Bronchial epithelial cell (primary cell): ENCODE data around the gene CNTNAP2. TPM values are rescaled to one million over a fixed set of nuclear protein-coding genes. Genes with fewer than 3 reads are reported as not detected.

Source experiments
- DNase-seq: peaks from one replicate; pipeline ENCODE4 v3.0.0-alpha.2; 2010; ENCODE audit warnings: low read depth
- FAIRE-seq: peaks from 2 replicates; lab custom pipeline; 2011; peaks lifted over from hg19 to GRCh38; lab: Jason Lieb, UNC
- H3K27me3 ChIP-seq: 2 replicates; pipeline ENCODE4 v1.5.1; 2011; ENCODE audit warnings: low read length; ENCODE audit not compliant: control insufficient read depth, insufficient read depth
- H3K36me3 ChIP-seq: 2 replicates; pipeline ENCODE4 v1.5.1; 2011; ENCODE audit warnings: low read length; ENCODE audit not compliant: control insufficient read depth, insufficient read depth
- H3K4me3 ChIP-seq: 2 replicates; pipeline ENCODE4 v1.5.1; 2011; ENCODE audit warnings: mild to moderate bottlenecking, low read depth, low read length, control low read depth
- total RNA-seq: library from RNA; depleted of rRNA; stranded (reverse); fragments of >200 nt; gene quantifications from 2 replicates; pipeline ENCODE4 v1.2.1, GENCODE V29; 2014
- TF ChIP-seq, protein P1 (sequence below): IDR thresholded peaks from 2 replicates; pipeline ENCODE4 v1.5.1; 2011; ENCODE audit warnings: mild to moderate bottlenecking, moderate library complexity, low read length, control low read depth, inconsistent platforms; ENCODE audit not compliant: insufficient read depth, severe bottlenecking

CNTNAP2 gene
- total RNA-seq, 1 donor from 2014 or later, result 0.26 TPM

- FAIRE-seq, result no peak
- no peak for DNase-seq
- no peaks in the 10 kb centered on the region for H3K27me3 ChIP-seq
- no peaks in the 10 kb centered on the region for H3K36me3 ChIP-seq
- H3K4me3 ChIP-seq, result no peak overlapping the region
- TF ChIP-seq, protein P1, sequence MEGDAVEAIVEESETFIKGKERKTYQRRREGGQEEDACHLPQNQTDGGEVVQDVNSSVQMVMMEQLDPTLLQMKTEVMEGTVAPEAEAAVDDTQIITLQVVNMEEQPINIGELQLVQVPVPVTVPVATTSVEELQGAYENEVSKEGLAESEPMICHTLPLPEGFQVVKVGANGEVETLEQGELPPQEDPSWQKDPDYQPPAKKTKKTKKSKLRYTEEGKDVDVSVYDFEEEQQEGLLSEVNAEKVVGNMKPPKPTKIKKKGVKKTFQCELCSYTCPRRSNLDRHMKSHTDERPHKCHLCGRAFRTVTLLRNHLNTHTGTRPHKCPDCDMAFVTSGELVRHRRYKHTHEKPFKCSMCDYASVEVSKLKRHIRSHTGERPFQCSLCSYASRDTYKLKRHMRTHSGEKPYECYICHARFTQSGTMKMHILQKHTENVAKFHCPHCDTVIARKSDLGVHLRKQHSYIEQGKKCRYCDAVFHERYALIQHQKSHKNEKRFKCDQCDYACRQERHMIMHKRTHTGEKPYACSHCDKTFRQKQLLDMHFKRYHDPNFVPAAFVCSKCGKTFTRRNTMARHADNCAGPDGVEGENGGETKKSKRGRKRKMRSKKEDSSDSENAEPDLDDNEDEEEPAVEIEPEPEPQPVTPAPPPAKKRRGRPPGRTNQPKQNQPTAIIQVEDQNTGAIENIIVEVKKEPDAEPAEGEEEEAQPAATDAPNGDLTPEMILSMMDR, result no peak
Measured at GRCh38 chr7:147861058-147861716, 1744.6 kb downstream of the CNTNAP2 start.

DNA sequence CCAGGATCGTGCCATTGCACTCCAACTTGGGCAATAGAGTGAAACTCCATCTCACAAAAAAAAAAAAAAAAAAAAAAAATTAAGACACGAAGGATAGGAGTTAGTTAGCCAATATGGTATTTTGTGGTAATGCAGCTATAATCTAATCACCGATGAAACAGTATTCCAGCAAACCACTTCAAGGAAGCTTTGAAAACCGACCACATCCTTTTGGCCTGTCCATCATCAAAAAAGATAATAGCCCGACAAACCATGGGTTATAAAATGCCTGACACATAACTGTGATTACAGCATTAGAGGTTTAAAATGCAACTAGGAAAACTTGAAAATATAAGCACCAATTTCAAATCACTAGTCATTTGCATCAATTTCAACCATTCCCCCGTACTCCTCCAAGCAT lies 1745.3 kb downstream of the CNTNAP2 start:
- Histone ChIP-seq H3K36me3 (no peaks in the 10 kb centered on the region), H3K4me3 (no peak overlapping the region), H3K27me3 (no peaks in the 10 kb centered on the region)
- no peak for DNase-seq
- FAIRE-seq, result no peak
- TF ChIP-seq, protein P1, result no peak

DNA sequence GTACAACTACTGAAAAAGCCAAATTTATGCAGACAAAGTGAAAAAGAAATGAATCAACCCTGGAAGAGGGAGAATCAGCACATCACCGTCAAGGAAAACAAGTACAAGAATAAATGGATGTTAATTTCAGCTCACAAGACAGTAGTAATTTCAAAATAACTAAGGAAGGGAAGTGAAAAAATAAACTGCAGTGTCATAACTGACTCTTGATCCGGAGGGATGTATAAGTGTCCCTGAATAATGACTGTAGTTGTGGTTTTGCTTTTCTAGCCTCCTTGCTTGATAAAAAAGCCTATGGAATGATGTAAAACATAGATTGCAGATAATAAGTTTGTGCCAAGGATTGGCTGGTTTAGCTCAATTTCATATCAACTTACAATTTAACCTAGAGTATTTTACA lies 1752.9 kb downstream of the CNTNAP2 start:
- H3K27me3 ChIP-seq, result no peaks in the 10 kb centered on the region
- TF ChIP-seq, protein P1, result no peak
- DNase-seq, result no peak
- FAIRE-seq, result no peak
- H3K36me3 ChIP-seq, result no peaks in the 10 kb centered on the region
- H3K4me3 ChIP-seq, result no peak overlapping the region

DNA sequence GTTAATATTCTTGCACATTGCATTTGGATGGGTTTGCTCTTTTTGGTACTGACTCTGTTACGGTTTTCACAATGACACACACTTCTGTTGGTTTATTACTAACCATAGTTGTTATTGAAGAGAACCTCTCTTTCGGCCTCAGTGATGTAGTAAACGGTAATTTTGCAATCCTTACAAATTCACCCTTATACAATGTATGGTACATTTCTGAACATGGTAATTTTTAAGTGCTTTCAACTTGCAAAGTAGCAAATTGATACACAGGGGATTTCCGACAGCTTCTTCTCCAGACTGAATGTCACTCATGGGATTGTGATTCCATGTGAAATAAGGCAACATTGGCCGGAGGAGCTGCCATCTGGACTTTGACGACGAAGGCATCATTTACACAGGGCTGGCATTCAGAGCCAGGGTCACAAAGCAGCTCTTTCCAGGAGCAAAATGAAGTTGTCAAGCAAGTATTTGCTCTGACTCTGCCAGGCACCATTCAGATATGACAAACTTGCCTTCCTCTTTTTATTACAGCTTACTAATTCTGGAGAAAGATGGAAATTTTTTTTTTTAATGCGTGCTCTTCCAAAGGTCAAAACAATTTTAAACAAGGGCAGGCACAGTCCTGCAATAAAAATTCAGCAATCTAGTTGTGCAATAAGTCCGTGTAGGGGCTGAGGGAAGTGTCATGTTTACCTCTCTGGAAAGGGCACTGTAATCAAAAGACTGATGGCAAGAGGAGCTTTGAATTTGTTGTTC lies 1762.5 kb downstream of the CNTNAP2 start:
- FAIRE-seq (no peak), DNase-seq (no peak)
- Histone ChIP-seq H3K27me3 (no peaks in the 10 kb centered on the region), H3K4me3 (no peak overlapping the region), H3K36me3 (no peaks in the 10 kb centered on the region)
- TF ChIP-seq, protein P1, result no peak

GRCh38 chr7:147885869-147886268 lies 1769.3 kb downstream of the CNTNAP2 start:
- TF ChIP-seq, protein P1, result no peak
- Histone ChIP-seq H3K4me3 (no peak overlapping the region), H3K36me3 (no peaks in the 10 kb centered on the region), H3K27me3 (no peaks in the 10 kb centered on the region)
- DNase-seq (no peak), FAIRE-seq (no peak)
